GM19468 (cell line): Measurements from ENCODE around the gene POU4F3.

Experiments used
- ATAC-seq: cut with Tn5 transposase; IDR thresholded peaks from one replicate; pipeline ENCODE4 v1.9.1; 2021; ENCODE audit warnings: mild to moderate bottlenecking, moderate library complexity, moderate number of reproducible peaks; ENCODE audit not compliant: unreplicated experiment; ENCODE audit errors: extremely low read depth

The POU4F3 gene

GRCh38 chr5:146388386-146388785 is 49.7 kb downstream of the POU4F3 start:
- ATAC-seq: no peak

- ATAC-seq: no peak
These were observed 51.8 kb downstream of the POU4F3 start for GRCh38 chr5:146390469-146390868.
